Mucosa of stomach (tissue), 1 donor: ENCODE data around the gene ZC3H12A.

Experiments used
- H3K27me3 ChIP-seq: one replicate; pipeline ENCODE4 v1.7.0; 2013; ENCODE audit warnings: mild to moderate bottlenecking, low read length; ENCODE audit not compliant: control insufficient read depth, insufficient read depth
- H3K36me3 ChIP-seq: one replicate; pipeline ENCODE4 v1.7.0; 2013; ENCODE audit warnings: low read length; ENCODE audit not compliant: control insufficient read depth, insufficient read depth
- H3K4me1 ChIP-seq: one replicate; pipeline ENCODE4 v1.7.0; 2013; ENCODE audit warnings: mild to moderate bottlenecking, low read length; ENCODE audit not compliant: control insufficient read depth, insufficient read depth
- H3K4me3 ChIP-seq: one replicate; pipeline ENCODE4 v1.7.0; 2013; ENCODE audit warnings: low read length
- H3K9ac ChIP-seq: one replicate; pipeline ENCODE4 v1.7.0; 2013; ENCODE audit warnings: mild to moderate bottlenecking, low read length, moderate library complexity
- H3K9me3 ChIP-seq: one replicate; pipeline ENCODE4 v1.7.0; 2013; ENCODE audit warnings: mild to moderate bottlenecking, low read length, moderate library complexity; ENCODE audit not compliant: control insufficient read depth
- donor health status: Pancreatic carcinoma.

The ZC3H12A gene

DNA sequence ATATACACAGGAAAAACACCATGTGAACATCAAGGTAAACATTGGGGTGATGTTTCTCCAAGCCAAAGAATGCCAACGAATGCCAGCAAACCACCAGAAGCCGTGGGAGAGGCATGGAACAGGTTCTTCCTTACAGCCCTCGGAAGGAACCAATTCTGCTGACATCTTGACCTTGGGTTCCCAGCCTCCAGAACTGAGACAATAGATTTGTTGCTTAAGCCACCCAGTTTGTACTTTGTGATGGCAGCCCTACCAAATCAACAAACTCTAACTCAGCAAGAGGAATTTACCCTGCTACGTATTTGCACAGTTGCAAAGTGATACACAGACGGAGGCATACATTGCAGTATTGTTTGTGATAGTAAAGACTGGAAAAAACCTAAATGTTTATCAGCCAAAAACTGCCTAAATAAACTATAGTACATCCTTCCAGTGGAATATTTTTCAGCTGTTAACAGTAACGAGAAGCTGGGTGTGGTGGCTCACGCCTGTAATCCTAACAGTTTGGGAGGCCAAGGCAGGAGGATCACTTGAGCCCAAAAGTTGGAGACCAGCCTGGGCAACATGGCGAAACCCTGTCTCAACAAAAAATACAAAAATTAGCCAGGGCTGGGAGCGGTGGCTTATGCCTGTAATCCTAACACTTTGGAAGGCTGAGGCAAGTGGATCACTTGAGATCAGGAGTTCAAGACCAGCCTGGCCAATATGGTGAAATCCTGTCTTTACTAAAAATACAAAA lies 12.5 kb upstream of the ZC3H12A start:
- no peak overlapping the region for H3K4me3 ChIP-seq
- no peaks in the 10 kb centered on the region for H3K27me3 ChIP-seq
- H3K9me3 ChIP-seq = no peaks in the 10 kb centered on the region
- H3K4me1 ChIP-seq = peaks cover 8% of the 10 kb centered on the region
- H3K36me3 ChIP-seq = no peaks in the 10 kb centered on the region
- H3K9ac ChIP-seq = no peak overlapping the region

- no peaks in the 10 kb centered on the region for H3K9me3 ChIP-seq
- H3K9ac ChIP-seq = no peak overlapping the region
- no peaks in the 10 kb centered on the region for H3K36me3 ChIP-seq
- peaks cover 8% of the 10 kb centered on the region for H3K4me1 ChIP-seq
- H3K27me3 ChIP-seq = no peaks in the 10 kb centered on the region
- H3K4me3 ChIP-seq = no peak overlapping the region
Measured at GRCh38 chr1:37464443-37464842, 9.9 kb upstream of the ZC3H12A start.

- Histone ChIP-seq H3K27me3 (no peaks in the 10 kb centered on the region), H3K9me3 (no peaks in the 10 kb centered on the region), H3K4me1 (peaks cover 8% of the 10 kb centered on the region), H3K36me3 (no peaks in the 10 kb centered on the region), H3K9ac (no peak overlapping the region), H3K4me3 (no peak overlapping the region)
Measured at GRCh38 chr1:37465593-37466517, 8.5 kb upstream of the ZC3H12A start.

GRCh38 chr1:37468037-37468436 lies 6.3 kb upstream of the ZC3H12A start:
- Histone ChIP-seq H3K9ac (no peak overlapping the region), H3K9me3 (no peaks in the 10 kb centered on the region), H3K4me1 (peaks cover 28% of the 10 kb centered on the region), H3K4me3 (no peak overlapping the region), H3K36me3 (no peaks in the 10 kb centered on the region), H3K27me3 (no peaks in the 10 kb centered on the region)

GRCh38 chr1:37469386-37469785 lies 5.0 kb upstream of the ZC3H12A start:
- H3K27me3 ChIP-seq = no peaks in the 10 kb centered on the region
- H3K9me3 ChIP-seq = no peaks in the 10 kb centered on the region
- peaks cover 36% of the 10 kb centered on the region for H3K4me1 ChIP-seq
- no peak overlapping the region for H3K9ac ChIP-seq
- no peaks in the 10 kb centered on the region for H3K36me3 ChIP-seq
- no peak overlapping the region for H3K4me3 ChIP-seq

- Histone ChIP-seq H3K9me3 (no peaks in the 10 kb centered on the region), H3K4me3 (no peak overlapping the region), H3K36me3 (peaks cover 12% of the 10 kb centered on the region), H3K9ac (peak overlapping the region; percentile 45), H3K4me1 (peaks cover 29% of the 10 kb centered on the region), H3K27me3 (no peaks in the 10 kb centered on the region)
Measured at GRCh38 chr1:37471345-37472231, 2.8 kb upstream of the ZC3H12A start.

DNA sequence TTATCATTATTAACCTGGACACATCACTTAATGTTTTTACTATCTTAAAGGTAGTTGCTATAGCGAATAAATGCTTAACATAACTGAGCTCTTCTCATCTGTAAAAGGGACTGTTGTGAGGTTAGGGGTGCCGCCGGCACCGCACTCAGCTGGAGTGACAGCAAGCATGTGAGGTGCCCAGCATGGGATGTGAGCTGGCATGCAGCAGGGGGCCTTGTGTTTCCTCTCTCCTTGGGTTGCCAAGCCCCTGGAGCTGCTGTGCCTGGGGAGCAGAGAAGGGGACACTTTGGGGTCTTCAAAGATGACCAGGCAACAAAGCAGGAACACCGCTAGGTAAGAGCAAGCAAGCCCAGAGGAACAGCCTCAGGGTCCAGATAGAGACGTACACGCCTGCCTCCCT lies 2.1 kb upstream of the ZC3H12A start:
- Histone ChIP-seq H3K4me3 (no peak overlapping the region), H3K36me3 (peaks cover 12% of the 10 kb centered on the region), H3K9me3 (no peaks in the 10 kb centered on the region), H3K4me1 (peaks cover 35% of the 10 kb centered on the region), H3K27me3 (no peaks in the 10 kb centered on the region), H3K9ac (peak overlapping the region; percentile 3)

DNA sequence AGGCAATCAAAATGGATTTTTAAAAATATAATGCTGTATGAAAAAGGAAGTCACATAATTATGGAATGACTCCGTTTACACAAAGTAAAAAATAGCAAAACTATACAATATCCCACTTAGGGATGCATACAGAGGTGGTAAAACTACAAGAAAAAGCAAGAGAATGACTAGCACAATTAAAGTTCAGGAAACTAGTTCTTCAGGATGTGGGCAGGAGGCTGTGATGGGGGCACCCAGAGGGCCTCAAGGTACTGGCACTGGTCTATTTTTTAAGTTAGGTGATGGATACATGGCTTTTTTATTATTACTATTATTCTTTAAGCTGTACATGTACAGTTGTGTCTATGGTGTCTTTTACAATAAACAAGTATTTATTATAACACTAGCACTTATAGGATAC lies 1.4 kb upstream of the ZC3H12A start:
- H3K4me3 ChIP-seq = no peak overlapping the region
- peaks cover 12% of the 10 kb centered on the region for H3K36me3 ChIP-seq
- no peaks in the 10 kb centered on the region for H3K27me3 ChIP-seq
- peak overlapping the region; percentile 73 for H3K9ac ChIP-seq
- H3K4me1 ChIP-seq = peaks cover 41% of the 10 kb centered on the region
- H3K9me3 ChIP-seq = no peaks in the 10 kb centered on the region

DNA sequence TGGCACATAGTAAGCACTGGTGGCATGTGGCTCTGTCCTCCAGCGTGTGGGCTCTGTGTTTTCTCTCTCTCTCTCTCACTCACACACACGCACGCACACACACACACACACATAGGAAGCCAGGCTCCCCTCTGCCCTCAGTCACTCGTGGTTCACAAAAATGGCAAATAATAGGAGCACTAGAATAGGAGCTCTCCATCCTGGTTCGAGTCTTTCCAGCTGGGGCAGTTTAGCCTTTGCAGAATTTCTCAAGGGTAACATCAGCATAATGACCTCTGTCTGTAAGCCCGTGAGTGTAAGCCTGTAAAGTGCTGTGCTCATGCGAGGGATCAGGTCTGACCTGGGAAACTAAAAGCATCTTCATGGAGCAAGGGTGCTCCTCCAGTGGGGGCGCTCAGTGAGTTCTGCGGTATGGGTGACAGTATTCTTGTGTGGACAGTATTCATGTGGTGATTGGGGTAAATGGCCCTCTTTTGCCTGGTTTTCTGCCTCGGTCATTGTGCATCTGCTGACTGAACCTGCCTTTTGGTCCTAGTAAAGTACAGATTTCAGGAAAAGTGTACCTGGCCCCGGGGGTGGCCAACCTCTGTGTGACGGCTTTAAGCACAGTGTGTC lies 842 bp upstream of the ZC3H12A start:
- Histone ChIP-seq H3K4me1 (peaks cover 47% of the 10 kb centered on the region), H3K4me3 (peak overlapping the region; percentile 75), H3K9ac (peak overlapping the region; percentile 73), H3K9me3 (no peaks in the 10 kb centered on the region), H3K36me3 (peaks cover 15% of the 10 kb centered on the region), H3K27me3 (no peaks in the 10 kb centered on the region)

GRCh38 chr1:37474697-37475379 lies 458 bp downstream of the ZC3H12A start:
- H3K27me3 ChIP-seq = no peaks in the 10 kb centered on the region
- H3K4me1 ChIP-seq = peaks cover 58% of the 10 kb centered on the region
- H3K36me3 ChIP-seq = peaks cover 17% of the 10 kb centered on the region
- H3K9me3 ChIP-seq = no peaks in the 10 kb centered on the region
- H3K9ac ChIP-seq = peak overlapping the region; percentile 99
- H3K4me3 ChIP-seq = peak overlapping the region; percentile 98
